Stimulated activated CD8-positive, alpha-beta memory T cell treated with anti-CD3 and anti-CD28 coated beads, Interleukin-4, amount 100 ng/mL, for 48 hours (primary cell): ENCODE results near the gene IRF4.
"Not testable (repeated sequence)": the region's sequence is repeated elsewhere in the genome, so short reads cannot be mapped to it uniquely, and the experiment has no call there.

ENCODE experiments used
- DNase-seq: peaks from one replicate; pipeline ENCODE4 v3.0.0-alpha.2; 2020

IRF4 gene

DNA sequence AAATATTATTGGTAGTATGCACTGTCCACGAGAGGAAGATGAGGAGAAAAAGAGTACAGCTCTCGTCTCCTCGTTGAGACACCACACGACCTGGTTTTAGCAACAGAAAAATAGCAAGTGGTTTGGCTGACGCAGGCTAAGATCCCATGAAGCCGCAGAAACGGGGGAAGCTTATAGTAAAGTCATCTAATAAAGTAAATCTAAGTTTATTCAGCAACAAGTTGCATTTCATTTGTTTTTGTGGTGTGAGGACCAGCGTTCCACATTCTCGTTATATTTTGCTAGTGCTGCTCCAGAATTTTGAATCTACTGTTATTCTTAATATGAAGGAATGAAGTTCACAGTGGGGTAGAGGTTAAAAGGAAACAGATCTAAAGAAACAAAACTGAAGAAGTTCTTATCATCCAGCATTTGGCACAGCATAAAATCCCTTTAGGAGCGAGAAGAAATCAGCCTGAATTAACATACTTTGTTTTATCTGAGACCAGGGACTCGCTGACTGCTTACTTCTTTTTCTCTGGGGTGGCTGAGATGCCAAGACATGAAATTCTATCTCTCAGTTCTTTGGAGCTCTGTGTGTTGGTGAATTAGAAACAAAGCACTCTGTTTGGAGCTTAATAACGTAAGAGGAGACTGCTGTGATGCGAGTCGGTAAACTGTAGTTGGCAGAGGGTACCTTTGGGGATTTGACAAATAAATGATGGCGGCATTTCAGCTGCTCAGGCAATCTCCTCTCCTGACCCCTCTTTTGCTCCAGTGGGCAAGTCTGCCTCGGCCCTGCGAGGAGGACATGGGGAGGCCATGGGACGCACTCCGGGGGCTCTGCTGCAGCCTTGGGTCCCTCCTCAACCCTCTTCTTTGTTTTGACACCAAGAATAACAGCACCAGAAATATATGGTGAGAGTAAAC is 24.9 kb upstream of the IRF4 start:
- DNase-seq = no peak

DNA sequence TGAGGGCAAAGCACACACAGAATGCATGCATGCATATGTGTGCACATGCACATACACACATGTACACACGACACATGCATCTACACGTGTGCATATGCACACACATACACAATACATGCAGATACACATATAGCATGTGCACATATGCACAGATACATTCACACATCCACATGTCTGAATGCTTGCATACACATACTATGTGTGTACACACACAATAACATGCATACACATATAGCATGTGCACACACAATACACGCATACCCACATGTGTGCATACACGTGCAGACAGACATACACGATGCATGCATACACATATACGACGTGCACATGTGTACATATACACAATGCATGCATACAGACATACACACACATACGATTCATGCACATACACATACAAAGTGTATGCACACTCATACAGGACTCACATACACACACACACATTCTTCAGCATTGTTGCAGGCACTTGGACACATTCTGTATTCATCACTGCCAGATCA is 24.2 kb upstream of the IRF4 start:
- DNase-seq = no peak

DNA sequence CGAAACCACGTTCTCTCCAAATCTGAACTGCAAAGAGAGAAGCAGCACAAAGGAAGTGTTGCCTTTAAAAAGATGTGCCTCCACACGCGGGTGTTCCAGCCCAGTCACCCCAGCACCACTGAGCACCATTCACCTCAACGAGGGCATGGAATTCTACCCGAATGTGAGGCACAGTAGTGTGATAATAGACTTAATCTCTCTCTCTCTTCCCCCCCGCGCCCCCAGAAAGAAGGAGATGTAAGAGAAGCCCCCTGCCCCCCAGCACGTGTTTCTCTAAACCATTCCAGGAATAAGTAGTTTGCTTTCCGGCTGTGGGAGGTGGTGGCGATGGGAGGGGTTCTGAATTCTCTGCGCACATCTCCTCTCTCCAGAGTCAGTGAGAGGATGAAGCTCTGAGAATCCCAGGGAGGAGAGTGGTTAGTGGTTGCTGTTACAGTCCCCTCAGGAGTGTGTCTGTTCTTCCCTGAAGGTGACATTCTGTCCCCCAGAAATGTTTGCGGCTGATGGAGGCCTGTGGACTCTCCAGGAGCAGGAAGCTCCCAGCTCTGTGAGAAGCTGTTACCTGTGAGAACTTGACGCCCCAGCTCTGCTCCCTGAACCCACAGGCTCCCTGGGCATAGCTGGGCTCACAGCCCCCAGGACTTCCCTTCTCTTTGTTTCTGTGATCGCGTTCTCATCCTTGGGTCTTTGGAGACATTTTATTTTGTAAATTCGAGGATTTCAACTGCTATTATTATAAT is 23.5 kb upstream of the IRF4 start:
- no peak for DNase-seq

DNA sequence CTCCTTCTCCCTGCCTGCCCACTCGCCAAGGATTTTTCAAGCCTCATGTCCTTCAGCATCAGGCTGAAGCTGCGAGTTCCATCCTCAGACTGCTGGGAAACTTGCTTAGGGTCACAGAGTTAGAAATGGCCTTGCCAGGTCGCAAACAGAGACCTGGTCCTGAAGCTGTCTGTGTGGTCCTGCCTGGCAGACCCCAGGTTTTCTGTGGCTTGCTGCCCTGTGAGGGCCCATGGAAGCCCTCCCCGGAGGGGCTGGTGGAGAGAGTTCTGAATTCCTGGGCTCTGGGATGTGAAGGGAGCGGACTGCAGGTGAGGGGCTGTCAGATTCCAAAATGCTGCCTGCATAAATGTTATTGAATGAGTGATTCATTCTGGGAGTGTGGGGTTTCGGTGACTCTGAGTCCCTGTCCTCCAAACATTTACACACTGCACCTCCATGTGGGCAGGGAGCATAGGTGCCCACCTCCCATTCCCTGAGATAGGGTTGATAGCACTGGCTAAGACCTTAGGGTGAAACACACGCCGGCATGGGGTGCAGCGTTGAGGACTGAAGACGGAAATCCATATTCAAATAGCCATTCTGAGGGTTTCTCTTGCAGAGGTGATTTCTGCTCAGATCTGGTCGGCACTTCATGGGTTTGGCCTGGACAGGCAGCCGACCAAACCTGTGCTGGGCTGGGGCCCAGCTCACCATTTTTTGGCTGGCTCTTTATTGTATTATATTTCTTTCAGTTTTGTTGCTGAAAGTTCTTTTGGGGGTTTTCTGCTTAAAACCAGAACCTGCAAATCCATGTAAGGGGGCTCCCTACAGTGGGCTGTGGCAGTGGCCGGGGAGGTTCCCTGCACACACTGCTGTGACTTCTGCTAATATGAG is 21.8 kb upstream of the IRF4 start:
- no peak for DNase-seq

DNA sequence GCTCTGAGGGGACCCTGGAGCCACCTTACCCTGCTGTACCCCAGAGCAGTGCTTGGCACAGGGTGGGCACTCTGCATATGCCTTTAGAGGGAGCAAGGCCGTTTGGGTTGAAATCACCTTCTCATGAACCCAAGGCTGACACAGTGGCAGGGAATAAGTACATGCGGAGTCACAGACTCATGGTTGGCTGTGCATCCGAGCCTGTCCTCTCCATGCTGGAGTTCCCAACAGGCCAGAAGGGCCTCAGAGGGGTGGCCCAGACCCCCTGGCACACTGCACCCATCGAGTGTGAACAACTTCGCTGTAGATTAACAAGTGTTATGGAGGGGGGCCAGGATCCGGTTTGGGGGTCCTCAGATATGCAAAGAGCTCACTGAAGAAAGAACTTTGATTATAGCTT is 21.0 kb upstream of the IRF4 start:
- DNase-seq = no peak

DNA sequence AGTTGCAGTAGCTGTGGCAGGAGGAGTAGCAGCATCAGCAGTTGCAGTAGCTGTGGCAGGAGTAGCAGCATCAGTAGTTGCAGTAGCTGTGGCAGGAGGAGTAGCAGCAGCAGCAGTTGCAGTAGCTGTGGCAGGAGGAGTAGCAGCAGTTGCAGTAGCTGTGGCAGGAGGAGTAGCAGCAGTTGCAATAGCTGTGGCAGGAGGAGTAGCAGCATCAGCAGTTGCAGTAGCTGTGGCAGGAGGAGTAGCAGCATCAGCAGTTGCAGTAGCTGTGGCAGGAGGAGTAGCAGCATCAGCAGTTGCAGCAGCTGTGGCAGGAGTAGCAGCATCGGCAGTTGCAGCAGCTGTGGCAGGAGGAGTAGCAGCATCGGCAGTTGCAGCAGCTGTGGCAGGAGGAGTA is 19.7 kb upstream of the IRF4 start:
- DNase-seq = not testable (repeated sequence)

DNA sequence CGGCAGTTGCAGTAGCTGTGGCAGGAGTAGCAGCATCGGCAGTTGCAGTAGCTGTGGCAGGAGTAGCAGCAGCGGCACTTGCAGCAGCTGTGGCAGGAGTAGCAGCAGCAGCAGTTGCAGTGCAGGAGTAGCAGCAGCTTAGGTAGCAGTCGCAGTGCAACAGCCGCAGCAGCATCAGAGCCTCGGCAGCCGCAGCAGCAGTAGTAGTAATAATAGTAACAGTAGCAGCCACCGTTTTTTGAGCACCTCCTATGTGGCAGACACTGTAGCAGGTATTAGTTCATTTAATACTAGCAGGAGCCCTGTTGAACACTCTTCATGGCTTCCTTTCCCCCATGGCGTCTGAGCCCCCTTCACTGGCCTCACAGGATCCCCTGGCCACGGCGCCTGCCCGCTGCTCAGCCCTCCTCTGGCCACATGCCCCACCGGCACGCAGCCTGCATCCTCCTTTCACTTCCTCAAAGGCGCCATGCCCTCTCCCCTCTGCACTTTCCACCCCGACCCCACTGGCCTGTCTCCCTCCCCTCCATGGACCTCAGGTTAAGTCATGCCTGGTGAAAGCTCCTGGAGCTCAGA is 19.1 kb upstream of the IRF4 start:
- no peak for DNase-seq

DNA sequence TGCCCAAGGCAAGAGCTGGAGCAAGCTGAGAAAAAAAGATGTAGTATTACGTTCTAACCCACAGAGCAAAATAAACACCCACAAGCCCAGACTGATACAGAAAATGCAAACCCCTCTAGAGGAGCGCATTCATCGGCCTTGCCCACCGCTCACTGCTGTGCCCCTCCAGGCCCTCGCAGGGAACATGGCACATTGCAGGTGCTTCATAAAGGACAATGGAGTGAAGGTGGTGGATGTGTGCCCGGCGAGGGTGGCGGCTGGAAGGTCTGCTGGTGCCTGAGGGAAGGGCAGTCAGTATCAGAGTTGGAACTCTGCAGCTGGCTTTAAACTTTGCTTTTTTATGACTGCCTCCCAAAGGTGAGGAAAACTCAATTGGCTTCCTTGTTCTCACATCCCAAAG is 18.5 kb upstream of the IRF4 start:
- DNase-seq = no peak

DNA sequence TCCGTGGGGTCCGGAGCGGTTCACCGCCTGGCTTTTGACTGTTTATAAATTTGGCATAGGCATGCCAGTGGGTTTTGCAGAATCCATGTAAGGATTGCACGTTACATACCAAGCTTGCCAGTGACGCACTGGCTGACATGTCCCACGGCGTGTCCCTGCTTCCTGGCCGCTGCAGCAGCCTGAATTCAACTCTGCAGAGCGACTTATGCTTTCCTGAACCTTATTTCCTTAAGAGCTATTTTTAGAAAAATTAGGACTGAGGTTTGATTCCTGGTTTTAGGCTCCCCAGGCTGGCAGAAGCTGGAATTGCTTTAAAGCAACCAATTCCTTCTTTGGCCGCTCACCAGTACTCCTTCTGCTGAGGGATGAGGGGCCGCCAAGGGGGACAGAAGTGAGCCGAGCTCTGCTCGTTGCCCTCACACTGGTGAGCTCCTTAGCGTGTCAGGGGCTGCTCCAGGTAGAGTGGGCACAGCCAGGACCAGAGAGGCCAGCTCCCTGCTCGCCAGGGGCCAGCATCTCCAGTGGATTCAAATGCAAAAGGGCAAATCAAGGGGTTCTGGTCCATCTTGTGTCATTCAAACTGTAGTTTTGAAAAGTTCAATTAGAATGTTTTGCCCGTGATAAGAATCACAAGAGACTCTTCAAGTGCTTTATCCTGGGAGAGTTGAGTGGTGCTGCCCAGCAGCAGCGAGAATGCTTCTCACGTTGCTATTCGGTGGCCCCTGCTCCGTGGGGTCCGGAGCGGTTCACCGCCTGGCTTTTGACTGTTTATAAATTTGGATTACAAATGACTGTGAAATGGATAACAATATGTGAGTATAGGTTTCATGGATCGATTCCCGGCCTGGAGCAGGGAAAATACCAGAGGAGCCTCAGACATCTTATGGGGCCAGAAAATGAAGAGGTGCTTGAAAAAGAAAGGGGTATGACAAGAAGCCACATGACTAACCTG is 17.5 kb upstream of the IRF4 start:
- DNase-seq = no peak

DNA sequence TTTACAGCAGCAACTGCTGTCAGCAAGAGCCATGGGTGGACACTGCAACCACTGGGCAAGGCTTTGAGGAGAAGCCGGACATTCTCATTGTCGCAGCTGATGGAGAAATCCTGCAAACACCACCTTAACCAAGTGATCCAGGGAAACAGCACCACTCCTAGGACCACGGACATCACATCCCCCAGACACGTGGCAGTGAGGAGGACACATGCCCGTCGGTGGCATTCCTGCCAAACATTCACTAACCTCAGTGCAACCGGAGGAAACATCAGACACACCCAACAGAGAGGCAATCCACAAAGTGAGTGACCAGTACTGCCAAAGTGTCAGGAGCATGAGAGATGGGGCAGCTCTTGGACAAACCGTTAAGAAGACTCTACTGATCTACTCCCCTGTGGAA is 16.6 kb upstream of the IRF4 start:
- DNase-seq = no peak

DNA sequence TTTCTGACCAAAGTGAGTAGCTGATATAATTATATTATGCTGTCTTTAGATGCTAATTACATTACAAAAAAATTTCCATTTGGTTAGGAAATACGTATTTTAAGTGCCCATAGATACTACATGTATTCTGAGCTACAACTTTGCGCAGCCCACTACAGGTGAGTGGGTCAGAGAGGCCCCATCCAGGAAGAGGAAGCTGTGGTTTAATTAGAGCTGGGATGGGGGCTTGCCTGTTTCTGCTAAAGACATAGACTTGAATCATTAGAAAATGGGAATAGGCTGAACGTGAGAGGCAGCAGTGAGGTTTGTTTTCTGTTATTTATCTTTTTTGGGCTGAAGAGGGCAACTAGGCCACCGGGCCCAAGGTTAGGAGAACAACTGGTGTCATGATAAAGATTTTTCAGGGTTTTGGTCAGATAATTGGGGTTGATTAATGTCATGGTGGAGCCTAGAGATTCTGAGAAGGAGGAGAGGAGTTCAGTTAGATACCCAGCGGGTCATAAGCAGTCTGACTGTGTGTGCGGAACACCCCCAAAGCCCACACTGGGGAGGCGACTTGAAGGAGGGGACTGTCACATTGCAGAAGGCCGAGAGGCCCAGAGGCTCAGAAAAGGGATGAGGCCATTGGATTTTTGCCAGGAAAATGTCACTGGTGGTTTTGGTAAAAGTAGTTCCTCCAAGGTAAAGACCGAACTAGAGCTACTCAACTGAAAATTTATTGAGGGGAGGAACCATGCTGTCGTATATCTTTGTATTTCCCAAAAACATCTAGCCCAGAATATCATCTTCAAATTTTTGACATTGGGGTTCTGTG is 14.5 kb upstream of the IRF4 start:
- DNase-seq = no peak

DNA sequence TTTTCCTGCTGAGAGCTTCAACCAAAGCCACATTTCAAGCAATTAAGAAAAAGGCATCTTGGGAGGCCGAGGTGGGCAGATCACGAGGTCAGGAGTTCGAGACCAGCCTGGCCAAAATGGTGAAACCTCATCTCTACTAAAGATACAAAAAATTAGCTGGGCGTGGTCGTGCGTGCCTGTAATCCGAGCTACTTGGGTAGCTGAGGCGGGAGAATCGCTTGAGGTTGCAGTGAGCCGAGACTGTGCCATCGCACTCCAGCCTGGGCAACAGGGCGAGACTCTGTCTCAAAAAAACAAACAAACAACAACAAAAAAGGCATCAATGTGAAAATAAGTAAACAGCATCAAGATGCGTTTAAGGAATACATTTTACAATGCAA is 13.9 kb upstream of the IRF4 start:
- not testable (repeated sequence) for DNase-seq

DNA sequence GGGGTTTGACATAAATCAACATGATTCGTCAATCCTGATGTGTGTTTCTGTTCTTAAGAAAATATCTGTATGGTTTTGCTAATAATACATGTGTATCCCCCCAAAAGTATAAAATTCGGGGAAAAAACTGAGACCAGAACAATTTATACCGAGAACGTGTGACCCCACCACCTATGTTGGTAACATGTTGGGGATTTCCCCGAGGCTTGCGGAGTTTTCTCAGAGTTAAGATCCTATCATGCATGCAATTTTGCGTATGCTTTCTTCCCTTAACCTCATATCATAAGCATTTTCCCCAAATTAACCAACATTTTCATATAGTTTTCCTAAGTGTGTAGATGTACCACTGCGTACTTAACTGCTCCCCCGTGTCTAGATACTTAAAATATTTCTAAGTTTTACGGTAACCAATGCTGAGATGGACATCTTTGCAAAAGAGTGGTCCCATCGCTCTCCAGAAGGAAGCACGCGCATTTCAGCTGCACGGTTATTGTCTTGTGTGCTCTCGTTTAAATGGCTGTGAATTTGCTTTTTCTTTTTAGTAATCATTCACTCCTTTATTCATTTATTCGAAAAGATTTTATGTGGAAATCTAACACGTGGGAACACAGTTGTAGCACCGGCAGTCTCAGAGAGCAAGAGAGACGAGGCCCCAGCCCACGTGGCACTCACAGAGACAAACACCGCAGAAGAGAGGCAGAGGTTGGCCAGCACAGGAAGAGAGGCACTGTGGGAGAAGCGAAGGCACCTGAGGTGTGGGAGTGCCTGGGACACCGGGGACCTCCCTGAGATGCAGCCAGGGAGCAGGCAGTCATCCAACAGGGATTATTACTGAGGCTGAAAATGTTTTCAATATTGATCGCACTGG is 13.2 kb upstream of the IRF4 start:
- no peak for DNase-seq

DNA sequence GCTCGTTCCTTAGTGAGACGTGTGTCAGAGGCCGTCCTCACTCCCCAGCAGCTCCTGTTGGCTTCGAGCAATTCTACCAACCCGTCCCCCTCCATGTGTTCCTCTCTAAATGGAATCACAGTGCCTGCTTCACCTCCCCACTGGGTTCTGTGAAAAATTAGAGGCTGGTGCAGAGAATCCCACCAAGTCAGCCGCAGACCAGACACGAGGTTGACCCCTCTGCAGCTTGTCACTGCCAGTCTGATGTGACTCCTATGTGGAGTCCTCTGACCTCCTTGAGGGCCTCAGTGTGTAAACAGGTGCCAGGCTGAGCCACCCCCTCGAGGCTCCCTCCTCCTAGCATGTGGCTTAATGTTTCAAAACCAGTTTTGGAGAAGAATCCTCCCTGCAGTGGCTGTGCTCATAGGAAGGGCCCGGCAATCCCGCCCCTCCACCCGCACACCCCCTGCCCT is 12.6 kb upstream of the IRF4 start:
- no peak for DNase-seq

DNA sequence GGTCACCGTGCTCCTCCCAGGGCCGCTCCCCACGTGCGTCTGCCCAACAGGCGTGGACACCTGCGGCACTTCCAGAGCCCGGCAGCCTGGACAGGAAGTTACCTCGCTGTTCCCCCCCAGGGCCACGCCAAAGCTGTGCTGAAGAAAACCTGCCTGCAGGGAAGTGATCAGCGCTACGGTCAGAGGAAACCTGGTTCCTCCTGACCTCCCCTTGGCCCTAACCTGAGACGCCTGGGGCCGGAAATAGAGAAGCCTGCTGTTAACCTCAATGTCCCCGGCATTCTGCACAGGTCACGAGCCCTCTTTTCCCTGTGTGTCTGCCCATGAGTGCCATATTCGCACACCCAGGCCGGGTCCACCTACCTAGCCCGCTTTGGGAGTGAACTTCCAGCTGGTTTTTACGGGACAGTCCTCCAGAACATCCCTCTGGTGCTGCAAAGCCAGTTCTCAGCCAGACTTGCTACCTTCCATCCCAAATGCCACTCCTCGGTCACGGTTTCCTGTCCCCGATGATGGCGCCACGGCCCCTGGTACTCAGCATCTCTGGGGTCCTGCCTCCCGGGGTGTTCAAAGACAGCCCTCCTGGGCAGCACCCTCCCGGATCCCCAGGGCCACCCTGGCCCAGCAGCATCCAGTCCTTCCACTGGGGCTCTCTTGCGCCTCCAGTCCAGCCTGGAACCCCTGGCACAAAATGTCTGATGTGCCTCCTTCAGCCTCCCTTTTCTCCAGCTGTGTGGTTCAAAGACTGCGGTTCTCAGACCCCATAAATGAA is 12.0 kb upstream of the IRF4 start:
- no peak for DNase-seq

DNA sequence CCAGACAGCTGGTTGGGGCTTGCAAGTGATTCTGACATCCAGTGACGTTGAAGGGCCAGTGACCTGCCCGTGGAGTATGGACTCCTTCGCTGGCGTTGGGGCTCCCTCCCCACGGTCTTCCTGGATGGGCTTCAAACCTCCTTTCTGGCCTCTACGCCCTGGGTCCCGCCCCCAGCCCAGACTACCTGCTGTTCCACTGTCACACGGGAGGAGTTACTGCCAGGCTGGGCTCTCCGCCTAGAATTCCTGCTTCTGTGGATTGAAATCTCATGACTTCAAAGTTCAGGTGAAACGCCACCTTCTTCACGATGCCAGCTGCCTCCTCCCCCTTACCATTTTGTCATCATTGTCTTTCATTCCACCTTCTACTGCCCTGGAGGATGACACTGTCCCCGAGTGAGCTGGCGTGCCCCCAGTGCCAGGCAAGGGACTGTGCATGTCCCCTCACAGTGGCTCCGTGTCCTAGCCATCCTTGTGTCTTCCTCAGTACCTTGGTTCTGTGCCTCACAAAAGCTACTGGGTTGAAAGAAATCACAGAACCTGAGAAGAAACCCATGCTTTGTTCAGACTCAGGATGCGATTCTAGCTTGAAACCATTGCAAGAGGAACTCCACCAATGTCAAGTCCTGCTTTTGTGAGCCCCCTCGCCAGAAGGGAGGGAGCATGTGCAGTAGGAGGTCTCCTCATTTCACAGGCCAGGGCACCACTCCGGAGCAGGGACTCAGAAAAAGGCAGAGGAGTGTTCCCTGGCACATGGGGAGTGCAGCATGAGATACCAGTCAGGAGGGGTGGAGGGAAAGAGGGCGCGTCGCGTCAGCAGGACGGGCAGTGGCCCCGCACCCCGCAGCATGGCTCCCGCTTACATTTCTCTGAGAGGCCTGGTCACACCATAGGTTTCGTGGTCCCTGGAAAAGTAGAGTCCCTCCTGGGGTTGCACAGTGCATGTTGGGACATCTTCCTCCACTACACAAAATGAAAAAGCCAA is 11.0 kb upstream of the IRF4 start:
- DNase-seq = no peak

DNA sequence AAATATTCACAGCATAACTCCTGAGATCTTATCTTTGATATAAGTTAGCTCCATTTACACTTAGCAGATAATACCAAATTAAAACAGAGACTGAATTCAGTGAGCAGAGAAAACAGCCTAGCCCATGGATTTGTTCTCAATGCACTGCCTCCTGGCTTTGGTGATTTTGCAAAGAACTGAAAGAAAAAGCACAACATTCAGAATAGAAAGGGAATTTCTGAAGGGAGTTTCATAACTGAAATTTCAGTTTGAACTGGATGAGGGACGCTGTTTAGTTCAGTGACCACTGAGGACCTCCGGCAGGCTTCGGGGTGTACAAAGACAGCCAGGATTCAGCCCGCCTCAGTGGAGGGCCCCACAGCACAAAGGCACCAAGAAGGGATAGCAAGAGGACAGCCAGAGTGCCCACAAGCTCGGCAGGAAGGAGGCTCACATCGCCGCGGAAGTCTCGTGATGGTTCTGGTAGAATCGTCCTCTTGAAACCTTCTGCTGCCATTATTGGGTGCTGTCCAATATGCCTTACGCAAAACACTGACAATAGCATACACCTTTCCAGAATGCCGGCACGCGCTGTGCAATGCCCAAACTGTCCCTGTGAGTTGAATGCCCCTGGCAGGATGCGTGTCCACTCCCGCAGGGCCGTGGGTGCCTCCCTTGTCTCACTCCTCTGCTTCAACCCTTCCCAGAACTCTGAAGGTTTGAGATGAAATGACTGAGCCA is 9.7 kb upstream of the IRF4 start:
- DNase-seq = no peak
